H9 (cell line): ENCODE measurements around the gene CYBRD1. TPM values are rescaled to one million over a fixed set of nuclear protein-coding genes. Genes with fewer than 3 reads are reported as not detected.

Experiments used
- DNase-seq: peaks from one replicate; pipeline ENCODE4 v3.0.0-alpha.2; 2017
- H2AFZ ChIP-seq: one replicate; pipeline ENCODE4 v1.6.1; 2013; ENCODE audit warnings: mild to moderate bottlenecking, low read length, control low read depth, moderate library complexity
- H2AK5ac ChIP-seq: 2 replicates; pipeline ENCODE4 v1.6.1; 2013; ENCODE audit warnings: low read length, control low read depth, mixed read lengths; ENCODE audit not compliant: insufficient read length
- H2BK120ac ChIP-seq: one replicate; pipeline ENCODE4 v1.6.1; 2013; ENCODE audit warnings: low read depth, mild to moderate bottlenecking, low read length, control low read depth, inconsistent platforms; ENCODE audit not compliant: poor library complexity, severe bottlenecking
- H2BK12ac ChIP-seq: 2 replicates; pipeline ENCODE4 v1.6.1; 2013; ENCODE audit warnings: low read length, control low read depth, mixed read lengths, low read depth; ENCODE audit not compliant: insufficient read length
- H2BK15ac ChIP-seq: 2 replicates; pipeline ENCODE4 v1.6.1; 2013; ENCODE audit warnings: low read depth, low read length, control low read depth
- H2BK20ac ChIP-seq: one replicate; pipeline ENCODE4 v1.6.1; 2013; ENCODE audit warnings: low read depth, mild to moderate bottlenecking, low read length, control low read depth, inconsistent platforms; ENCODE audit not compliant: poor library complexity, severe bottlenecking
- H2BK5ac ChIP-seq: 2 replicates; pipeline ENCODE4 v1.6.1; 2013; ENCODE audit warnings: low read length, control low read depth, mixed read lengths; ENCODE audit not compliant: insufficient read length
- H3K14ac ChIP-seq: 2 replicates; pipeline ENCODE4 v1.6.1; 2013; ENCODE audit warnings: low read length, control low read depth; ENCODE audit not compliant: insufficient read depth
- H3K18ac ChIP-seq: 2 replicates; pipeline ENCODE4 v1.6.1; 2013; ENCODE audit warnings: low read depth, mild to moderate bottlenecking, mixed read lengths, low read length, control low read depth; ENCODE audit not compliant: insufficient read length
- H3K23ac ChIP-seq: 2 replicates; pipeline ENCODE4 v1.6.1; 2013; ENCODE audit warnings: low read length, control low read depth, mixed read lengths, low read depth; ENCODE audit not compliant: insufficient read length
- H3K23me2 ChIP-seq: 2 replicates; pipeline ENCODE4 v1.6.1; 2013; ENCODE audit warnings: low read depth, mild to moderate bottlenecking, mixed read lengths, low read length, control low read depth; ENCODE audit not compliant: insufficient read length, poor library complexity, severe bottlenecking
- H3K27ac ChIP-seq: 2 replicates; pipeline ENCODE4 v1.5.1; 2013; ENCODE audit warnings: low read length, control low read depth, mixed read lengths, low read depth; ENCODE audit not compliant: insufficient read length
- H3K27me3 ChIP-seq: 2 replicates; pipeline ENCODE4 v1.6.1; 2013; ENCODE audit warnings: low read length, control low read depth, inconsistent platforms; ENCODE audit not compliant: insufficient read depth
- H3K4ac ChIP-seq: 2 replicates; pipeline ENCODE4 v1.6.1; 2013; ENCODE audit warnings: low read depth, mild to moderate bottlenecking, control low read depth, inconsistent platforms, low read length, moderate library complexity
- H3K4me1 ChIP-seq: 2 replicates; pipeline ENCODE4 v1.6.1; 2013; ENCODE audit warnings: low read length, control low read depth, inconsistent platforms; ENCODE audit not compliant: insufficient read depth
- H3K4me2 ChIP-seq: 2 replicates; pipeline ENCODE4 v1.6.1; 2013; ENCODE audit warnings: low read length, control low read depth, mixed read lengths; ENCODE audit not compliant: insufficient read length, insufficient read depth
- H3K56ac ChIP-seq: 2 replicates; pipeline ENCODE4 v1.6.1; 2013; ENCODE audit warnings: low read depth, mild to moderate bottlenecking, mixed read lengths, low read length, control low read depth; ENCODE audit not compliant: insufficient read length
- H3K79me1 ChIP-seq: 2 replicates; pipeline ENCODE4 v1.6.1; 2013; ENCODE audit warnings: low read depth, mild to moderate bottlenecking, moderate library complexity, low read length, control low read depth, inconsistent platforms; ENCODE audit not compliant: insufficient read depth, poor library complexity, severe bottlenecking
- H3K79me2 ChIP-seq: 2 replicates; pipeline ENCODE4 v1.6.1; 2013; ENCODE audit warnings: low read length, control low read depth, inconsistent platforms; ENCODE audit not compliant: insufficient read depth
- H3K9ac ChIP-seq: 2 replicates; pipeline ENCODE4 v1.6.1; 2013; ENCODE audit warnings: low read length, control low read depth, mixed read lengths; ENCODE audit not compliant: insufficient read length; ENCODE audit errors: extremely low read depth
- H3K9me3 ChIP-seq: one replicate; pipeline ENCODE4 v1.6.1; 2013; ENCODE audit warnings: low read depth, low read length, inconsistent platforms; ENCODE audit not compliant: control insufficient read depth
- H3T11ph ChIP-seq: one replicate; pipeline ENCODE4 v1.6.1; 2013; ENCODE audit warnings: mild to moderate bottlenecking, low read length, control low read depth, inconsistent platforms
- H4K20me1 ChIP-seq: one replicate; pipeline ENCODE4 v1.6.1; 2013; ENCODE audit not compliant: control insufficient read depth, insufficient read length, insufficient read depth
- H4K5ac ChIP-seq: 2 replicates; pipeline ENCODE4 v1.6.1; 2013; ENCODE audit warnings: low read depth, mild to moderate bottlenecking, mixed read lengths, low read length, control low read depth; ENCODE audit not compliant: insufficient read length
- H4K8ac ChIP-seq: replicated peaks from 2 replicates; pipeline ENCODE4 v1.6.1; 2013; ENCODE audit warnings: low read length, control low read depth, mixed read lengths, low read depth; ENCODE audit not compliant: insufficient read length
- H4K91ac ChIP-seq: 2 replicates; pipeline ENCODE4 v1.6.1; 2013; ENCODE audit warnings: low read depth, mild to moderate bottlenecking, moderate library complexity, mixed read lengths, low read length, control low read depth; ENCODE audit not compliant: insufficient read length
- H3K27ac Mint-ChIP-seq, 3 experiments: 2 replicates in 2 of 3; 3 replicates in 1 of 3; pipeline ENCODE4 v1.8.0; 2020 to 2021; ENCODE audit warnings: mixed read lengths in 3 of 3, mild to moderate bottlenecking in 1 of 3, moderate library complexity in 1 of 3
- H3K27me3 Mint-ChIP-seq: 2 replicates; pipeline ENCODE4 v1.8.0; 2021; ENCODE audit warnings: low read depth, mild to moderate bottlenecking, moderate library complexity, mixed read lengths
- H3K36me3 Mint-ChIP-seq, 3 experiments: 2 replicates in 2 of 3; 3 replicates in 1 of 3; pipeline ENCODE4 v1.8.0; 2020 to 2021; ENCODE audit warnings: low read depth in 3 of 3, mixed read lengths in 3 of 3; ENCODE audit not compliant: insufficient read depth in 1 of 3
- H3K4me1 Mint-ChIP-seq, 2 experiments: 2 replicates each; pipeline ENCODE4 v1.8.0; 2020; ENCODE audit warnings: mixed read lengths in 2 of 2
- H3K4me3 Mint-ChIP-seq, 2 experiments: 2 replicates in 1 of 2; 3 replicates in 1 of 2; pipeline ENCODE4 v1.8.0; 2020 to 2021; ENCODE audit warnings: mild to moderate bottlenecking in 2 of 2, mixed read lengths in 2 of 2, moderate library complexity in 1 of 2
- H3K9me3 Mint-ChIP-seq, 2 experiments: 2 replicates in 1 of 2; 3 replicates in 1 of 2; pipeline ENCODE4 v1.8.0; 2020; ENCODE audit warnings: mild to moderate bottlenecking in 2 of 2, mixed read lengths in 2 of 2, moderate library complexity in 1 of 2
- WGBS: extraction: QIAGEN DNeasy Blood & Tissue Kit; methylation state at CpG from one replicate; pipeline ENCODE4 v1.1.7; 2013; ENCODE audit warnings: missing lambda C conversion rate, low lambda C conversion rate, mixed read lengths; ENCODE audit not compliant: insufficient read length; ENCODE audit errors: extremely low coverage; 5-methylcytosine and 5-hydroxymethylcytosine counted together
- total RNA-seq: library from RNA; stranded (reverse); gene quantifications from 2 replicates; pipeline ENCODE4 v1.2.1, GENCODE V29; 2021
- TF ChIP-seq, protein P1 (sequence below): fragments of 200-600 bp; sonication (generic); conservative IDR thresholded peaks from 3 replicates; pipeline ENCODE4 v1.8.0; 2021; ENCODE audit warnings: antibody characterized with exemption, mild to moderate bottlenecking

Gene CYBRD1
- total RNA-seq, 1 experiment from 2014 or later = 3.6 TPM

DNA sequence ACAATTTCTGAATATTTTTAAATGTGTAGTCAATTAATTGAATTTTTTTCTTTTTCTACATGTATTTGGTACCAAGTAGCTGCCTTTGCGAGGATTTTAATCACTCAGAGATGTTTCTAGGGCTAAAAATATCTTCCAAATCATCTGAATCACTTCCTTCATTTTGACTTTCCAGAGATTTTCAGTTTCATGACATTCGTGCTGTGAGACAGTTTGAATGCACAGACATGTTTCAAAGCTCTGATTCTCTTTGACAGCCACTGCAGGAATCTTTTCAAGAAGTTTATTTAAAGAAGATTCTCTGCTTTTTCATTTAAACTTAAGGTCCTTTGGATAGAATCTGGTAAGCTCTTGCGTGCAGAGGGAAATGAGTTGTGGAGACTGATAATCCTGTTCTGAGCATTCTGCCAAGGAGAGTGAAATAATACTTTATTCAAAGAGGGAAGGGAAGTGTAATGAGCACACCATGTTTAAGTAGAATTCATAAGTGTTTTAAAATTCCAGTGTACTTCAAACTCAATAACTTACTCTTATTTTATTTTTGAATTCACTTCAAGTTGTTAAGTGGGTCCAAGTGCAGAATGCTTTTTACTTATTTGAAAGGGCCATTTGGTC is 9.7 kb downstream of the CYBRD1 start:
- H3K23ac ChIP-seq = no peak overlapping the region
- no peak overlapping the region for H4K91ac ChIP-seq
- H4K5ac ChIP-seq = no peak overlapping the region
- H3K9me3 ChIP-seq = no peaks in the 10 kb centered on the region
- Mint-ChIP-seq H3K36me3 (peaks cover 7 to 10% (median 7%) of the 10 kb centered on the region in 3 experiments), H3K4me1 (no peaks in the 10 kb centered on the region), H3K27ac (no peak overlapping the region), H3K9me3 (peaks cover 0 to 8% of the 10 kb centered on the region in 2 experiments; a peak in 2 of 5 replicates), H3K27me3 (no peaks in the 10 kb centered on the region), H3K4me3 (no peak overlapping the region)
- H3K4me2 ChIP-seq = no peak overlapping the region
- no peak overlapping the region for H2BK20ac ChIP-seq
- no peak overlapping the region for H2BK12ac ChIP-seq
- no peaks in the 10 kb centered on the region for H4K20me1 ChIP-seq
- H2BK5ac ChIP-seq = no peak overlapping the region
- no peaks in the 10 kb centered on the region for H3K79me1 ChIP-seq
- H3T11ph ChIP-seq = no peak overlapping the region
- H3K27me3 ChIP-seq = no peaks in the 10 kb centered on the region
- no peak overlapping the region for H3K14ac ChIP-seq
- H3K9ac ChIP-seq = no peak overlapping the region
- H3K18ac ChIP-seq = no peak overlapping the region
- no peak overlapping the region for H3K4ac ChIP-seq
- no peak overlapping the region for H4K8ac ChIP-seq
- H2BK120ac ChIP-seq = no peak overlapping the region
- TF ChIP-seq, protein P1, sequence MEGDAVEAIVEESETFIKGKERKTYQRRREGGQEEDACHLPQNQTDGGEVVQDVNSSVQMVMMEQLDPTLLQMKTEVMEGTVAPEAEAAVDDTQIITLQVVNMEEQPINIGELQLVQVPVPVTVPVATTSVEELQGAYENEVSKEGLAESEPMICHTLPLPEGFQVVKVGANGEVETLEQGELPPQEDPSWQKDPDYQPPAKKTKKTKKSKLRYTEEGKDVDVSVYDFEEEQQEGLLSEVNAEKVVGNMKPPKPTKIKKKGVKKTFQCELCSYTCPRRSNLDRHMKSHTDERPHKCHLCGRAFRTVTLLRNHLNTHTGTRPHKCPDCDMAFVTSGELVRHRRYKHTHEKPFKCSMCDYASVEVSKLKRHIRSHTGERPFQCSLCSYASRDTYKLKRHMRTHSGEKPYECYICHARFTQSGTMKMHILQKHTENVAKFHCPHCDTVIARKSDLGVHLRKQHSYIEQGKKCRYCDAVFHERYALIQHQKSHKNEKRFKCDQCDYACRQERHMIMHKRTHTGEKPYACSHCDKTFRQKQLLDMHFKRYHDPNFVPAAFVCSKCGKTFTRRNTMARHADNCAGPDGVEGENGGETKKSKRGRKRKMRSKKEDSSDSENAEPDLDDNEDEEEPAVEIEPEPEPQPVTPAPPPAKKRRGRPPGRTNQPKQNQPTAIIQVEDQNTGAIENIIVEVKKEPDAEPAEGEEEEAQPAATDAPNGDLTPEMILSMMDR = no peak
- WGBS = no CpG with 5 or more reads among the region's 3 CpGs
- H3K4me1 ChIP-seq = no peaks in the 10 kb centered on the region
- H3K27ac ChIP-seq = no peak overlapping the region
- no peak for DNase-seq
- no peak overlapping the region for H3K56ac ChIP-seq
- no peak overlapping the region for H2AK5ac ChIP-seq
- H3K79me2 ChIP-seq = no peaks in the 10 kb centered on the region
- H2AFZ ChIP-seq = no peak overlapping the region
- H2BK15ac ChIP-seq = no peak overlapping the region
- H3K23me2 ChIP-seq = no peaks in the 10 kb centered on the region
